IMR-90 (cell line): ENCODE data around the gene ZBTB14. TPM values are rescaled to one million over a fixed set of nuclear protein-coding genes. Genes with fewer than 3 reads are reported as not detected.

Source experiments
- ATAC-seq: fragments of 200-7000 bp; cut with Tn5 transposase; 2 replicates; pipeline ENCODE4 v1.9.1; 2020; ENCODE audit warnings: low read depth, mild to moderate bottlenecking, moderate library complexity
- BruUV-seq: library from RNA; stranded (reverse); fragments of 400-500 nt; replicated peaks from 2 replicates; lab custom pipeline; 2021; lab: Mats Ljungman, UMichigan
- CTCF ChIA-PET: fragments of 300-600 bp; formaldehyde crosslinking; extraction: SDS; loops from one replicate; lab custom pipeline; 2021; ENCODE audit warnings: antibody characterized with exemption; lab: Yijun Ruan, JAX
- POLR2A ChIA-PET: fragments of 300-600 bp; sonication (Branson Sonifier 250); formaldehyde crosslinking; loops from one replicate; lab custom pipeline; 2022; ENCODE audit warnings: antibody characterized with exemption; ENCODE audit not compliant: unreplicated experiment; lab: Charles Lee
- DNase-seq: peaks from one replicate; pipeline ENCODE4 v3.0.0; 2013
- H2AFZ ChIP-seq: replicated peaks from 2 replicates; pipeline ENCODE3; 2013; ENCODE audit warnings: low read length, mild to moderate bottlenecking; ENCODE audit not compliant: poor library complexity
- H2AK5ac ChIP-seq: 2 replicates; pipeline ENCODE4 v1.6.1; 2013; ENCODE audit warnings: low read depth, low read length, inconsistent platforms
- H2AK9ac ChIP-seq: replicated peaks from 2 replicates; pipeline ENCODE3; 2013; ENCODE audit warnings: mild to moderate bottlenecking, low read depth, low read length, moderate library complexity; ENCODE audit not compliant: poor library complexity
- H2BK120ac ChIP-seq: 2 replicates; pipeline ENCODE4 v1.6.1; 2013; ENCODE audit warnings: low read depth, low read length, inconsistent platforms
- H2BK15ac ChIP-seq: 3 replicates; pipeline ENCODE4 v1.6.1; 2013; ENCODE audit warnings: low read depth, low read length, inconsistent platforms
- H2BK20ac ChIP-seq: 2 replicates; pipeline ENCODE4 v1.6.1; 2013; ENCODE audit warnings: low read depth, mild to moderate bottlenecking, inconsistent platforms, low read length, moderate library complexity
- H2BK5ac ChIP-seq: 2 replicates; pipeline ENCODE4 v1.6.1; 2013; ENCODE audit warnings: mild to moderate bottlenecking, low read depth, low read length, inconsistent platforms; ENCODE audit not compliant: poor library complexity, severe bottlenecking
- H3K14ac ChIP-seq: replicated peaks from 2 replicates; pipeline ENCODE4 v1.6.1; 2013; ENCODE audit warnings: low read depth, low read length, inconsistent platforms
- H3K18ac ChIP-seq: 2 replicates; pipeline ENCODE4 v1.6.1; 2013; ENCODE audit warnings: low read depth, low read length, control low read depth
- H3K23ac ChIP-seq: 2 replicates; pipeline ENCODE4 v1.6.1; 2013; ENCODE audit warnings: low read depth, low read length, inconsistent platforms
- H3K27ac ChIP-seq: 2 replicates; pipeline ENCODE4 v1.5.1; 2013; ENCODE audit warnings: mild to moderate bottlenecking, control low read depth, low read length; ENCODE audit not compliant: insufficient read depth
- H3K27me3 ChIP-seq: 2 replicates; pipeline ENCODE4 v1.6.1; 2013; ENCODE audit warnings: low read length; ENCODE audit not compliant: control insufficient read depth, insufficient read depth
- H3K36me3 ChIP-seq: 2 replicates; pipeline ENCODE4 v1.6.1; 2013; ENCODE audit warnings: low read length, mixed read lengths; ENCODE audit not compliant: control insufficient read depth, insufficient read depth
- H3K4ac ChIP-seq: 2 replicates; pipeline ENCODE4 v1.6.1; 2013; ENCODE audit warnings: low read depth, low read length, inconsistent platforms
- H3K4me1 ChIP-seq: 2 replicates; pipeline ENCODE4 v1.6.1; 2013; ENCODE audit warnings: low read length, mixed read lengths; ENCODE audit not compliant: control insufficient read depth, insufficient read depth
- H3K4me2 ChIP-seq: 2 replicates; pipeline ENCODE4 v1.6.1; 2013; ENCODE audit warnings: low read depth, mild to moderate bottlenecking, control low read depth, low read length, moderate library complexity
- H3K4me3 ChIP-seq: 2 replicates; pipeline ENCODE4 v1.5.1; 2013; ENCODE audit warnings: low read depth, mild to moderate bottlenecking, control low read depth, low read length, moderate library complexity; ENCODE audit not compliant: insufficient read depth
- H3K56ac ChIP-seq: 2 replicates; pipeline ENCODE4 v1.6.1; 2013; ENCODE audit warnings: low read length, inconsistent platforms; ENCODE audit not compliant: insufficient read depth; ENCODE audit errors: extremely low read depth
- H3K79me1 ChIP-seq, 2 experiments: 2 replicates each; pipeline ENCODE4 v1.6.1; 2013; ENCODE audit warnings: low read length in 2 of 2, inconsistent platforms in 1 of 2, low read depth in 1 of 2
- H3K9ac ChIP-seq: 2 replicates; pipeline ENCODE4 v1.6.1; 2013; ENCODE audit warnings: low read depth, low read length, control low read depth
- H3K9me1 ChIP-seq: 2 replicates; pipeline ENCODE4 v1.6.1; 2013; ENCODE audit warnings: low read length, inconsistent platforms; ENCODE audit not compliant: insufficient read depth
- H3K9me3 ChIP-seq: 2 replicates; pipeline ENCODE4 v1.6.1; 2013; ENCODE audit warnings: low read length; ENCODE audit not compliant: control insufficient read depth, insufficient read depth
- H4K20me1 ChIP-seq: 2 replicates; pipeline ENCODE4 v1.6.1; 2013; ENCODE audit warnings: low read length, inconsistent platforms; ENCODE audit not compliant: insufficient read depth
- H4K5ac ChIP-seq: 2 replicates; pipeline ENCODE4 v1.6.1; 2013; ENCODE audit warnings: mild to moderate bottlenecking, low read depth, low read length, control low read depth
- H4K8ac ChIP-seq, 2 experiments: 2 replicates each; pipeline ENCODE4 v1.6.1; 2013; ENCODE audit warnings: low read depth in 2 of 2, low read length in 2 of 2, control low read depth in 1 of 2, inconsistent platforms in 1 of 2
- H4K91ac ChIP-seq: 2 replicates; pipeline ENCODE4 v1.6.1; 2013; ENCODE audit warnings: low read depth, low read length, inconsistent platforms; ENCODE audit not compliant: insufficient read depth
- BHLHE40 ChIP-seq: fragments of 150-350 bp; IDR thresholded peaks from 2 replicates; pipeline ENCODE4 v1.6.1; 2016; ENCODE audit warnings: mild to moderate bottlenecking, low read depth, low read length
- CEBPB ChIP-seq: IDR thresholded peaks from 2 replicates; pipeline ENCODE4 v1.6.1; 2012; ENCODE audit warnings: low read depth, low read length, improper control_type of control experiment
- CHD1 ChIP-seq: IDR thresholded peaks from 2 replicates; pipeline ENCODE4 v1.6.1; 2012; ENCODE audit warnings: low read depth, low read length, improper control_type of control experiment
- CTCF ChIP-seq: conservative IDR thresholded peaks from 2 replicates; pipeline ENCODE4 v1.5.1; 2012; ENCODE audit warnings: mild to moderate bottlenecking, low read depth, low read length, improper control_type of control experiment
- FOS ChIP-seq: fragments of 150-350 bp; IDR thresholded peaks from 2 replicates; pipeline ENCODE4 v1.6.1; 2016; ENCODE audit warnings: low read depth, low read length
- MAFK ChIP-seq: IDR thresholded peaks from 2 replicates; pipeline ENCODE4 v1.6.1; 2012; ENCODE audit warnings: low read depth, low read length, improper control_type of control experiment
- MAZ ChIP-seq: IDR thresholded peaks from 2 replicates; pipeline ENCODE4 v1.6.1; 2012; ENCODE audit warnings: low read depth, mild to moderate bottlenecking, low read length, improper control_type of control experiment, moderate library complexity, borderline replicate concordance
- MXI1 ChIP-seq: IDR thresholded peaks from 2 replicates; pipeline ENCODE4 v1.6.1; 2012; ENCODE audit warnings: low read depth, mild to moderate bottlenecking, low read length, moderate library complexity, borderline replicate concordance
- NFE2L2 ChIP-seq: fragments of 150-350 bp; IDR thresholded peaks from 2 replicates; pipeline ENCODE4 v1.6.1; 2016; ENCODE audit warnings: low read depth, mild to moderate bottlenecking, low read length
- POLR2A ChIP-seq: IDR thresholded peaks from 2 replicates; pipeline ENCODE4 v1.6.1; 2012; ENCODE audit warnings: mild to moderate bottlenecking, low read depth, low read length
- RAD21 ChIP-seq: IDR thresholded peaks from 2 replicates; pipeline ENCODE4 v1.6.1; 2012; ENCODE audit warnings: low read length, improper control_type of control experiment
- RCOR1 ChIP-seq: IDR thresholded peaks from 2 replicates; pipeline ENCODE4 v1.6.1; 2012; ENCODE audit warnings: mild to moderate bottlenecking, low read length, improper control_type of control experiment; ENCODE audit not compliant: insufficient replicate concordance
- RFX5 ChIP-seq: IDR thresholded peaks from 2 replicates; pipeline ENCODE4 v1.8.0; 2012; ENCODE audit warnings: low read depth, mild to moderate bottlenecking, low read length, moderate library complexity
- SMC3 ChIP-seq: fragments of 150-350 bp; IDR thresholded peaks from 2 replicates; pipeline ENCODE4 v1.6.1; 2016; ENCODE audit warnings: low read depth, mild to moderate bottlenecking, antibody characterized with exemption, low read length, moderate library complexity
- USF2 ChIP-seq: fragments of 150-350 bp; IDR thresholded peaks from 2 replicates; pipeline ENCODE4 v1.6.1; 2017; ENCODE audit warnings: mild to moderate bottlenecking, antibody characterized with exemption, low read length, low read depth
- WGBS, 2 experiments: methylation state at CpG; one replicate each; pipeline versions ENCODE4 v1.1.5 to v1.1.7; 2013; ENCODE audit warnings: missing lambda C conversion rate in 2 of 2; ENCODE audit not compliant: insufficient read length in 1 of 2; ENCODE audit errors: extremely low coverage in 2 of 2; 5-methylcytosine and 5-hydroxymethylcytosine counted together
- dilution Hi-C: fragments of 300-500 bp; cut with HindIII; formaldehyde crosslinking; loops from one replicate; pipeline ENCODE4 v1.14.3; 2018; ENCODE audit warnings: low sequenced_read_pairs; ENCODE audit not compliant: unreplicated experiment
- in situ Hi-C: fragments of 300-500 bp; cut with MboI; formaldehyde crosslinking; loops from 3 replicates; pipeline ENCODE4 v1.14.3; 2019; ENCODE audit warnings: low sequenced_read_pairs, inconsistent platforms, mixed read lengths
- intact Hi-C: fragments of 100-400 bp; cut with micrococcal nuclease; formaldehyde crosslinking; loops from 2 replicates; pipeline ENCODE4 v1.10.0; 2022
- polyA plus RNA-seq, 3 experiments: library from polyadenylated mRNA; depleted of rRNA; stranded (reverse); fragments of >200 nt; gene quantifications; 2 replicates each; pipeline ENCODE4 v1.2.3, GENCODE V29; 2012; ENCODE audit warnings: low replicate concordance in 1 of 3
- total RNA-seq: library from RNA; depleted of rRNA; stranded (reverse); fragments of >200 nt; gene quantifications from 2 replicates; pipeline ENCODE4 v1.2.3, GENCODE V29; 2012
- TF ChIP-seq, protein P1 (sequence below): fragments of 150-350 bp; IDR thresholded peaks from 2 replicates; pipeline ENCODE4 v1.6.1; 2016; ENCODE audit warnings: low read depth, mild to moderate bottlenecking, low read length, moderate library complexity, borderline replicate concordance

The ZBTB14 gene
- total and polyA plus RNA-seq, 2 of the 4 experiments (the other 2 are of a cell fraction) = 5.8 to 9.1 TPM

DNA sequence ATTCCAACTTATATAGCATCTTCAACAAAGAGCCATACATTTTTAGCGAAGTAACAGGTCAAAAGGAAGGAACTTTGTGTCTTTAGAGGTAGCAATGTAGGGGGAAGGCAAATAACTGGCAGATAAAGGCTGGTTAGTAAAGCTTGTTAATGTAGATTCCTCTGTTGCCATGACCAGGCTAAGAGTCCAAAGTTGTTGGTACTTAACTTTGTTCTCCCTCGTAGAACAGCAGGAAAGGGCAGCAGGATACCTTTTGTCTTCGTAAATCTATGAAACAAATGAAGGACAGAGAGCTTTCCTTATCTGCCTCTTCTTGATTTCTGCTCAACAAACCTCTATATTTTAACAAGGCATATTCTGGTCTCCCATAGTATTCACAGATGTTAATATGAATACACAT is 18.6 kb downstream of the ZBTB14 start:
- H4K8ac ChIP-seq = no peak overlapping the region
- no peak overlapping the region for H3K4me3 ChIP-seq
- H2AFZ ChIP-seq = no peak overlapping the region
- no peak overlapping the region for H3K56ac ChIP-seq
- no peak overlapping the region for H3K23ac ChIP-seq
- no peak overlapping the region for H2AK9ac ChIP-seq
- in situ Hi-C loops (no loop called here), dilution Hi-C loops (no loop called here), intact Hi-C loops (no loop called here)
- no peak overlapping the region for H2BK5ac ChIP-seq
- DNase-seq = no peak
- no peak for ATAC-seq
- BruUV-seq = no TSS peak
- no peak overlapping the region for H3K18ac ChIP-seq
- no peak overlapping the region for H3K9ac ChIP-seq
- H3K36me3 ChIP-seq = no peaks in the 10 kb centered on the region
- H3K4me2 ChIP-seq = no peak overlapping the region
- no peak overlapping the region for H4K91ac ChIP-seq
- POLR2A ChIA-PET = no interaction called here
- H2AK5ac ChIP-seq = no peak overlapping the region
- no peaks in the 10 kb centered on the region for H3K9me3 ChIP-seq
- no peak overlapping the region for H2BK120ac ChIP-seq
- no peaks in the 10 kb centered on the region for H3K9me1 ChIP-seq
- H3K14ac ChIP-seq = no peak overlapping the region
- TF ChIP-seq RAD21 (no peak), CEBPB (no peak), CHD1 (no peak), NFE2L2 (no peak), RCOR1 (no peak), BHLHE40 (no peak), MAZ (no peak), MXI1 (no peak), RFX5 (no peak), POLR2A (no peak), USF2 (no peak), FOS (no peak), CTCF (no peak), SMC3 (no peak), MAFK (no peak)
- TF ChIP-seq, protein P1, sequence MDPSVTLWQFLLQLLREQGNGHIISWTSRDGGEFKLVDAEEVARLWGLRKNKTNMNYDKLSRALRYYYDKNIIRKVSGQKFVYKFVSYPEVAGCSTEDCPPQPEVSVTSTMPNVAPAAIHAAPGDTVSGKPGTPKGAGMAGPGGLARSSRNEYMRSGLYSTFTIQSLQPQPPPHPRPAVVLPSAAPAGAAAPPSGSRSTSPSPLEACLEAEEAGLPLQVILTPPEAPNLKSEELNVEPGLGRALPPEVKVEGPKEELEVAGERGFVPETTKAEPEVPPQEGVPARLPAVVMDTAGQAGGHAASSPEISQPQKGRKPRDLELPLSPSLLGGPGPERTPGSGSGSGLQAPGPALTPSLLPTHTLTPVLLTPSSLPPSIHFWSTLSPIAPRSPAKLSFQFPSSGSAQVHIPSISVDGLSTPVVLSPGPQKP = no peak
- no peak overlapping the region for H3K4ac ChIP-seq
- no peak overlapping the region for H3K27ac ChIP-seq
- H2BK20ac ChIP-seq = no peak overlapping the region
- no peaks in the 10 kb centered on the region for H3K27me3 ChIP-seq
- H3K4me1 ChIP-seq = no peaks in the 10 kb centered on the region
- WGBS, 2 experiments = no CpG with 5 or more reads among the region's 3 CpGs
- CTCF ChIA-PET = no interaction called here
- no peak overlapping the region for H2BK15ac ChIP-seq
- H4K20me1 ChIP-seq = no peaks in the 10 kb centered on the region
- no peaks in the 10 kb centered on the region for H3K79me1 ChIP-seq
- no peak overlapping the region for H4K5ac ChIP-seq
